ENCODE measurements around the gene SMAD6. TPM values are rescaled to one million over a fixed set of nuclear protein-coding genes. Genes with fewer than 3 reads are reported as not detected.
A peak's percentile ranks its signal among the peaks of the same experiment; 100 is the strongest.

SMAD6 gene
- total and polyA plus RNA-seq, 2 experiments from 2014 or later: 26.6 to 35.4 TPM

DNA sequence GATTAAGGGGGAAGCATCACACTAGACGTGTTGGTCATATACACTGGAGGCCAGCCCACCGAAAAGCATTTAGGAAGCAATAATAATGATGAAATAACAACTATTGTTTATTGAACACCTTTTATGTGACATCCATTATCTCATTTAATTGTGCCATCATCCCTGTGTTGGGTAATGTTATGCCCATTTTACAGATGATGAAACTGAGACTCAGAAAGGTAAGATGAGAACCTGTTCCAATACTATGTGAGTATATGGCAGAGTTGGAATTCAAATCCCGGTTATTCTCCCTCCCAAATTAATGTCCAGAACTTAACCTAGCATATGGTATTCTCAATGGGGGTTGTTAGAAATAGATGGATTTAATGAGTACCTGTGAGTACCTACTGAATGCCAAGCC is 99.2 kb downstream of the SMAD6 start:
- no peaks in the 10 kb centered on the region for H3K9me3 ChIP-seq (ENCODE audit: low read depth)
- no peak for DNase-seq (ENCODE audit: low spot score)
- TF ChIP-seq EZH2phosphoT487 (IDR thresholded peaks at IDR 0.05; ENCODE audit: low read depth, severe bottlenecking, unreplicated experiment) (no peak), EZH2 (IDR thresholded peaks at IDR 0.05; ENCODE audit: borderline replicate concordance) (no peak)
- TF ChIP-seq, protein P1, sequence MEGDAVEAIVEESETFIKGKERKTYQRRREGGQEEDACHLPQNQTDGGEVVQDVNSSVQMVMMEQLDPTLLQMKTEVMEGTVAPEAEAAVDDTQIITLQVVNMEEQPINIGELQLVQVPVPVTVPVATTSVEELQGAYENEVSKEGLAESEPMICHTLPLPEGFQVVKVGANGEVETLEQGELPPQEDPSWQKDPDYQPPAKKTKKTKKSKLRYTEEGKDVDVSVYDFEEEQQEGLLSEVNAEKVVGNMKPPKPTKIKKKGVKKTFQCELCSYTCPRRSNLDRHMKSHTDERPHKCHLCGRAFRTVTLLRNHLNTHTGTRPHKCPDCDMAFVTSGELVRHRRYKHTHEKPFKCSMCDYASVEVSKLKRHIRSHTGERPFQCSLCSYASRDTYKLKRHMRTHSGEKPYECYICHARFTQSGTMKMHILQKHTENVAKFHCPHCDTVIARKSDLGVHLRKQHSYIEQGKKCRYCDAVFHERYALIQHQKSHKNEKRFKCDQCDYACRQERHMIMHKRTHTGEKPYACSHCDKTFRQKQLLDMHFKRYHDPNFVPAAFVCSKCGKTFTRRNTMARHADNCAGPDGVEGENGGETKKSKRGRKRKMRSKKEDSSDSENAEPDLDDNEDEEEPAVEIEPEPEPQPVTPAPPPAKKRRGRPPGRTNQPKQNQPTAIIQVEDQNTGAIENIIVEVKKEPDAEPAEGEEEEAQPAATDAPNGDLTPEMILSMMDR (IDR thresholded peaks at IDR 0.05; ENCODE audit: poor library complexity): no peak
- H3K79me2 ChIP-seq: no peaks in the 10 kb centered on the region
- no peaks in the 10 kb centered on the region for H4K20me1 ChIP-seq (ENCODE audit: insufficient read depth, poor library complexity, severe bottlenecking)
- no peaks in the 10 kb centered on the region for H3K27me3 ChIP-seq
- peak overlapping the region; percentile 99 for H3K27ac ChIP-seq
- no peak overlapping the region for H3K4me3 ChIP-seq
- no peaks in the 10 kb centered on the region for H3K9me2 ChIP-seq (replicated peaks; ENCODE audit: insufficient read depth)
- no peaks in the 10 kb centered on the region for H3K36me3 ChIP-seq (replicated peaks; ENCODE audit: insufficient read depth, low read depth)
- H3K4me2 ChIP-seq: no peak overlapping the region
- H2AFZ ChIP-seq: no peak overlapping the region
- H3K4me1 ChIP-seq (ENCODE audit: insufficient read depth): peaks cover 32% of the 10 kb centered on the region
- WGBS (ENCODE audit: low lambda C conversion rate, missing lambda C conversion rate): 90% methylated on average over 3 of the region's 3 CpGs

GRCh38 chr15:66802025-66803001 is 100.3 kb downstream of the SMAD6 start:
- TF ChIP-seq, protein P1 (IDR thresholded peaks at IDR 0.05; ENCODE audit: poor library complexity): no peak
- no peak for TF ChIP-seq EZH2phosphoT487 (IDR thresholded peaks at IDR 0.05; ENCODE audit: low read depth, severe bottlenecking, unreplicated experiment)
- no peak for TF ChIP-seq EZH2 (IDR thresholded peaks at IDR 0.05; ENCODE audit: borderline replicate concordance)
- WGBS (ENCODE audit: low lambda C conversion rate, missing lambda C conversion rate): 51% methylated on average over 13 of the region's 13 CpGs
- peak; percentile 63 for DNase-seq (ENCODE audit: low spot score)
- Histone ChIP-seq H2AFZ (peak overlapping the region; percentile 47), H3K79me2 (no peaks in the 10 kb centered on the region), H3K27me3 (no peaks in the 10 kb centered on the region), H3K9me2 (replicated peaks; ENCODE audit: insufficient read depth) (no peaks in the 10 kb centered on the region), H3K4me2 (peak overlapping the region; percentile 50), H3K4me3 (no peak overlapping the region), H4K20me1 (ENCODE audit: insufficient read depth, poor library complexity, severe bottlenecking) (no peaks in the 10 kb centered on the region), H3K27ac (peak overlapping the region; percentile 99), H3K9me3 (ENCODE audit: low read depth) (no peaks in the 10 kb centered on the region), H3K4me1 (ENCODE audit: insufficient read depth) (peaks cover 32% of the 10 kb centered on the region), H3K36me3 (replicated peaks; ENCODE audit: insufficient read depth, low read depth) (no peaks in the 10 kb centered on the region)

GRCh38 chr15:66803182-66803729 is 101.2 kb downstream of the SMAD6 start:
- H3K9me3 ChIP-seq (ENCODE audit: low read depth): no peaks in the 10 kb centered on the region
- H3K27me3 ChIP-seq: no peaks in the 10 kb centered on the region
- H3K36me3 ChIP-seq (replicated peaks; ENCODE audit: insufficient read depth, low read depth): no peaks in the 10 kb centered on the region
- H2AFZ ChIP-seq: no peak overlapping the region
- no peaks in the 10 kb centered on the region for H3K9me2 ChIP-seq (replicated peaks; ENCODE audit: insufficient read depth)
- TF ChIP-seq, protein P1 (IDR thresholded peaks at IDR 0.05; ENCODE audit: poor library complexity): no peak
- no peak for TF ChIP-seq EZH2 (IDR thresholded peaks at IDR 0.05; ENCODE audit: borderline replicate concordance)
- TF ChIP-seq EZH2phosphoT487 (IDR thresholded peaks at IDR 0.05; ENCODE audit: low read depth, severe bottlenecking, unreplicated experiment): no peak
- H4K20me1 ChIP-seq (ENCODE audit: insufficient read depth, poor library complexity, severe bottlenecking): no peaks in the 10 kb centered on the region
- H3K27ac ChIP-seq: peak overlapping the region; percentile 99
- H3K4me2 ChIP-seq: peak overlapping the region; percentile 50
- H3K4me3 ChIP-seq: no peak overlapping the region
- H3K79me2 ChIP-seq: no peaks in the 10 kb centered on the region
- 8% methylated on average over 12 of the region's 12 CpGs for WGBS (ENCODE audit: low lambda C conversion rate, missing lambda C conversion rate)
- DNase-seq (ENCODE audit: low spot score): peak; percentile 97
- H3K4me1 ChIP-seq (ENCODE audit: insufficient read depth): peaks cover 32% of the 10 kb centered on the region

All from hepatocyte (in vitro differentiated cells).